HEK293 (cell line): Measurements from ENCODE around the gene RTN4RL2.

Source experiments
- CTCF ChIA-PET: fragments of 350-600 bp; formaldehyde crosslinking; extraction: SDS; loops from one replicate; lab custom pipeline; 2021; ENCODE audit warnings: antibody characterized with exemption; lab: Yijun Ruan, JAX
- POLR2A ChIA-PET: fragments of 300-600 bp; formaldehyde crosslinking; extraction: SDS; loops from one replicate; lab custom pipeline; 2020; ENCODE audit warnings: antibody characterized with exemption, inconsistent platforms; lab: Yijun Ruan, JAX
- H3K27ac ChIP-seq: fragments of 200-500 bp; sonication (Bioruptor generic); 2 replicates; pipeline ENCODE4 v1.5.1; 2014; ENCODE audit warnings: low read depth, low read length, control low read depth, inconsistent platforms; ENCODE audit errors: extremely low read depth
- H3K36me3 ChIP-seq, 2 experiments: fragments of 200-500 bp in 1 of 2; sonication (Bioruptor generic) in 1 of 2; 1 replicate in 1 of 2; 2 replicates in 1 of 2; pipeline ENCODE4 v1.5.1; 2014 to 2017; ENCODE audit warnings: inconsistent platforms in 2 of 2, low read length in 2 of 2; ENCODE audit not compliant: control insufficient read depth in 2 of 2, insufficient read depth in 1 of 2
- H3K4me1 ChIP-seq: fragments of 200-500 bp; sonication (Bioruptor generic); 2 replicates; pipeline ENCODE4 v1.5.1; 2014; ENCODE audit warnings: mild to moderate bottlenecking, low read length, inconsistent platforms; ENCODE audit not compliant: control insufficient read depth, insufficient read depth
- H3K4me3 ChIP-seq: 2 replicates; pipeline ENCODE4 v1.5.1; 2011; ENCODE audit warnings: low read depth, mild to moderate bottlenecking, control low read depth, low read length, moderate library complexity
- H3K9me3 ChIP-seq: fragments of 200-500 bp; sonication (Bioruptor generic); 2 replicates; pipeline ENCODE4 v1.5.1; 2014; ENCODE audit warnings: low read depth, low read length, inconsistent platforms; ENCODE audit not compliant: control insufficient read depth, insufficient read depth
- IKZF3 ChIP-seq: fragments of 450-650 bp; IDR thresholded peaks from 2 replicates; pipeline ENCODE4 v1.5.0; 2018; ENCODE audit warnings: missing biosample characterization, mild to moderate bottlenecking, missing genetic modification characterization, moderate library complexity
- PRDM10 ChIP-seq: fragments of 450-650 bp; formaldehyde crosslinking; IDR thresholded peaks from 2 replicates; pipeline ENCODE4 v1.5.1; 2016; ENCODE audit warnings: missing biosample characterization, missing genetic modification characterization
- SCRT1 ChIP-seq: fragments of 450-650 bp; formaldehyde crosslinking; IDR thresholded peaks from 2 replicates; pipeline ENCODE4 v1.5.1; 2016; ENCODE audit warnings: missing biosample characterization, missing genetic modification characterization, borderline replicate concordance
- SCRT2 ChIP-seq: fragments of 450-650 bp; formaldehyde crosslinking; IDR thresholded peaks from 2 replicates; pipeline ENCODE4 v1.5.1; 2016; ENCODE audit warnings: missing biosample characterization, missing genetic modification characterization
- ZFP69B ChIP-seq: fragments of 450-650 bp; formaldehyde crosslinking; IDR thresholded peaks from 2 replicates; pipeline ENCODE4 v1.5.1; 2016; ENCODE audit warnings: missing biosample characterization, missing genetic modification characterization
- ZNF341 ChIP-seq: fragments of 450-650 bp; formaldehyde crosslinking; IDR thresholded peaks from 2 replicates; pipeline ENCODE4; 2016; ENCODE audit warnings: low read depth, missing biosample characterization, missing genetic modification characterization
- ZNF473 ChIP-seq: fragments of 450-650 bp; formaldehyde crosslinking; IDR thresholded peaks from 2 replicates; pipeline ENCODE4 v1.5.1; 2017; ENCODE audit warnings: missing biosample characterization, missing genetic modification characterization
- ZNF549 ChIP-seq: fragments of 450-650 bp; IDR thresholded peaks from 2 replicates; pipeline ENCODE4 v1.5.1; 2018; ENCODE audit warnings: missing biosample characterization, missing genetic modification characterization, mild to moderate bottlenecking, inconsistent platforms, moderate library complexity
- ZNF692 ChIP-seq: fragments of 450-650 bp; formaldehyde crosslinking; IDR thresholded peaks from 2 replicates; pipeline ENCODE4 v1.5.1; 2016; ENCODE audit warnings: missing biosample characterization, missing genetic modification characterization
- ZSCAN5A ChIP-seq: fragments of 450-650 bp; formaldehyde crosslinking; IDR thresholded peaks from 2 replicates; pipeline ENCODE4 v1.5.1; 2016; ENCODE audit warnings: missing biosample characterization, missing genetic modification characterization
- TF ChIP-seq, protein P1 (sequence below): fragments of 450-650 bp; formaldehyde crosslinking; IDR thresholded peaks from 2 replicates; pipeline ENCODE4 v1.5.1; 2016; ENCODE audit warnings: missing biosample characterization, missing genetic modification characterization, low read depth

The RTN4RL2 gene

GRCh38 chr11:57512646-57513451 lies 52.5 kb downstream of the RTN4RL2 start:
- H3K4me3 ChIP-seq, result no peak overlapping the region
- TF ChIP-seq SCRT2 (peak; percentile 73; the same call in 1 of the 2 replicates), PRDM10 (tag by site-specific recombination) (peak; percentile 74), ZNF341 (tag by site-specific recombination) (peak; percentile 70), ZSCAN5A (no peak), SCRT1 (peak; percentile 18; the same call in 1 of the 2 replicates), IKZF3 (tag by site-specific recombination) (peak; percentile 23; the same call in 1 of the 2 replicates)
- TF ChIP-seq, all 188 proteins: peak for 5
- no peaks in the 10 kb centered on the region for H3K9me3 ChIP-seq
- H3K36me3 ChIP-seq, result no peaks in the 10 kb centered on the region
- no peaks in the 10 kb centered on the region for H3K4me1 ChIP-seq
- POLR2A ChIA-PET, result interaction anchor here (1.6 kb wide), 1 partner anchor 19 kb away, joined by 4 read pairs; no protein-coding TSS in a partner anchor
- CTCF ChIA-PET, result interaction anchor here (0.7 to 6.7 kb wide), 6 partner anchors 11 to 129 kb away, joined by 3 to 71 read pairs (median 4); no protein-coding TSS in a partner anchor
- no peak overlapping the region for H3K27ac ChIP-seq

DNA sequence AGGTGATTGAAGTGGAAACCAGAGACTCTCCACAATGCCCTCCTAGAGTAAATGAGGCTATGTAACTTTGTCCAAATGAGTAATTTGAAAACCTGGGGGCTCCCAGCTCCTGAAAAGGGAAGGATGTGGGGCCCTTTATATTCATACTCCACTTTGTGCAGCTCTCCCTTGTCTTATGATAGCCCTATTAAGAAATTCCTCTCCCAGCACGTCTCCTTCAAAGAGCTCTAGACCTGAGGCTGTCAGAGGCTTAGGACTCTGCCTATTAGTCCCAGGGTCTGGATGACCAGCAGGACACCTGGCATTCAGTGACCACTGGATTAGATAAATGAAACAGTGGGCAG lies 53.1 kb downstream of the RTN4RL2 start:
- no peaks in the 10 kb centered on the region for H3K4me1 ChIP-seq
- H3K27ac ChIP-seq, result no peak overlapping the region
- no peak overlapping the region for H3K4me3 ChIP-seq
- H3K9me3 ChIP-seq, result no peaks in the 10 kb centered on the region
- H3K36me3 ChIP-seq, result no peaks in the 10 kb centered on the region
- POLR2A ChIA-PET, result interaction anchor here (1.6 kb wide), 1 partner anchor 20 kb away, joined by 4 read pairs; no protein-coding TSS in a partner anchor
- TF ChIP-seq ZNF692 (tag by site-specific recombination) (peak; percentile 93), ZNF549 (tag by site-specific recombination) (no peak), SCRT2 (no peak), ZFP69B (peak; percentile 82; the same call in 1 of the 2 replicates), ZNF473 (tag by site-specific recombination) (no peak)
- TF ChIP-seq, protein P1, sequence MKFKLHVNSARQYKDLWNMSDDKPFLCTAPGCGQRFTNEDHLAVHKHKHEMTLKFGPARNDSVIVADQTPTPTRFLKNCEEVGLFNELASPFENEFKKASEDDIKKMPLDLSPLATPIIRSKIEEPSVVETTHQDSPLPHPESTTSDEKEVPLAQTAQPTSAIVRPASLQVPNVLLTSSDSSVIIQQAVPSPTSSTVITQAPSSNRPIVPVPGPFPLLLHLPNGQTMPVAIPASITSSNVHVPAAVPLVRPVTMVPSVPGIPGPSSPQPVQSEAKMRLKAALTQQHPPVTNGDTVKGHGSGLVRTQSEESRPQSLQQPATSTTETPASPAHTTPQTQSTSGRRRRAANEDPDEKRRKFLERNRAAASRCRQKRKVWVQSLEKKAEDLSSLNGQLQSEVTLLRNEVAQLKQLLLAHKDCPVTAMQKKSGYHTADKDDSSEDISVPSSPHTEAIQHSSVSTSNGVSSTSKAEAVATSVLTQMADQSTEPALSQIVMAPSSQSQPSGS (tag by site-specific recombination), result no peak
- TF ChIP-seq, all 188 proteins: peak for 2
- CTCF ChIA-PET, result interaction anchor here (0.8 to 6.7 kb wide), 5 partner anchors 12 to 57 kb away, joined by 3 to 71 read pairs (median 4); no protein-coding TSS in a partner anchor
